Measurements from ENCODE around the gene EYA2.

The EYA2 gene

DNA sequence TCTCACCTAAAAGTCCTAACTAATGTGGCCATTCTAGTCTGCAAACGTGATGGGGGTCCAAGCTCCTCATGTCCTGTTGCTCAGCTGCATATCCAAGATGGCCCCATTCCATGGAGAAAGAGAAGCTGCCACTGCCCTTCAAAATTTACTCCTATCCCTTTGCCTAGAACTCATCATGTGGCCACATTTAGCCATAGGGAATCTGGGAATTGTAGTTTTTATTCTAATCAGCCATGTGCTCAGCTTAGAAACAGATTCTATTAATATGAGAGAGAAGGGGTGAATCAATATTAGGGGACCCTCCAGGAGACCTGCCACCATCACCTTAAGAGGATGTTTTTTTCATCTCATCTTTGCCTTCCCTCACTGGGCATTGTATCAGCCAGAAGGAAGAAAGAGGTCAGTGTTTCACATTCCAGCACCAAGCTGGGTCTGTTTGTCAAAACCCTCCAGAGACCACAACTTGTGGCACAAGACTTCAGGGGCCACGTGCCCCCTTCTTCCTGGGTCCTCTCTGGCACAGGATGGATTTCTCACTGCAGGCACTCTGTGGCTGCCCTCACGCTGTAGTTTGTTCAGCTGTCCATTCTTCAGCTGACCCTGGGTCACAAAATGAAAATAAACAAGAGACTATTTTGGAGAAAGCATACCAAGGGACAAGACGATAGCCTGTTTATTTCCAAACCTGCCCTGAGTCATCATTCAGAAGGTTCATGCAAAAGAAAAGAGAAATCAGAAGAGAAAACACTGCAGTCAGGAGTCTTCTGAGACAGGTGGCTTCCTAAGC lies 172.0 kb downstream of the EYA2 start:
- no peak for DNase-seq (ENCODE audit: low read depth)

DNA sequence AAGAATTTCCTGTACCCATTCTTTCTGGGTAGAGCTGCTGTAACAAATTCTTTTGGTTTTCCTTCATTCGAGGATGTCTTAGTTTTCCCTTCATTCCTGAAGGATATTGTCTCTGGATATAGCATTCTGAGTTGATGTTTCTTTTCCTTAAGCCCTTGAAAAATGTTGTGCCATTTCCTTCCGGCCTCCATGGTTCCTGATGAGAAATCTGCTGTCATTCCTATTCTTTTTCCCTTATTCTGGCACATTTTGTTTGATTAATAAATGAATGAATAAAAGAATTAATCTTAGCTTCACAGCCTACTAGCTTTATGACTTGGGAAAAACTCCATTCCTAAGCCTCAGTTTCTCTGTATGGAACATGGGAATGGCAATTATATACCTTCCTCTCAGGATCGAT lies 173.1 kb downstream of the EYA2 start:
- no peak for DNase-seq (ENCODE audit: low read depth)

DNA sequence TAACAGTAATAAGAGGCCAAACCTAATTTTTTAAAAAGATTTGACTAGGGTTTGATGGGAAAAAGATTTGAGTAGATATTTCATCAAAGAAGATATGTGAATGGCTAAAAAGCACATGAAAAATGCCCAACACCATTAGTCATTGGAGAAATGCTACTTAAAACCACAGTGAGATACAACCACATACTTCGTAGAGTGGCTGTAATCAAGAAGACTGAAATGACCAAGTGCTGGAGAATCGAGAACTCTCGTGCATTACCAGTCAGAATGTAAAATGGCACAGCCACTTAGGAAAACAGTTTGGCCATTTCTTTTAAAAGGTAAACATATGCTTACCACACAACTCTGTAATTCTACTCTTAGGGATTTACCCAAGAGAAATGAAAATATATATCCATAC lies 175.5 kb downstream of the EYA2 start:
- no peak for DNase-seq (ENCODE audit: low read depth)

DNA sequence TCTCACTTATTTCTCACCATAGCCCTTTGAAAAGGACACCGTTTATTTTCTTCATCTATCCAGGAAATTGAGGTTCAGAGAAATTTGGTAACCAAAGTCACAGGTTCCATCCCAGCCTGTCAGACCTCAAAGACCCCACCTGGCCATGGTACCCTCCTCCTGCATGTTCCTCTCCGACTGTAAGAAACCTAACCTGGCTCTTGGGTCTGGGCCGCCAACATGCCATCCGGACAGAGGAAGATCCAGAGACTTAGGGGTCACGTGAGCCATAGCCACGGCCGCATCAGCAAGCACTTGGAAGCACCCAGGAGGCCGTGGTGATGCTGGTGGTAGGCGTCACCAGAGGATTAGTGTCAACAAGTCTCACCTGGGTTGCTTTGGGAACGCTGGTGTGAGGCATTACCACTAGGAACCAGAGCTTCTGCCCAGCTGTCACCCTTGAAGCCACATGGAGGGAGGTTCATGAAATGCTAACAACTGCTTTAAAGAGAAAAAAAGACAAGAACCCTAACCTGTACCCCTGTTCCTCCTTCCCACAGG lies 177.1 kb downstream of the EYA2 start:
- no peak for DNase-seq (ENCODE audit: low read depth)

DNA sequence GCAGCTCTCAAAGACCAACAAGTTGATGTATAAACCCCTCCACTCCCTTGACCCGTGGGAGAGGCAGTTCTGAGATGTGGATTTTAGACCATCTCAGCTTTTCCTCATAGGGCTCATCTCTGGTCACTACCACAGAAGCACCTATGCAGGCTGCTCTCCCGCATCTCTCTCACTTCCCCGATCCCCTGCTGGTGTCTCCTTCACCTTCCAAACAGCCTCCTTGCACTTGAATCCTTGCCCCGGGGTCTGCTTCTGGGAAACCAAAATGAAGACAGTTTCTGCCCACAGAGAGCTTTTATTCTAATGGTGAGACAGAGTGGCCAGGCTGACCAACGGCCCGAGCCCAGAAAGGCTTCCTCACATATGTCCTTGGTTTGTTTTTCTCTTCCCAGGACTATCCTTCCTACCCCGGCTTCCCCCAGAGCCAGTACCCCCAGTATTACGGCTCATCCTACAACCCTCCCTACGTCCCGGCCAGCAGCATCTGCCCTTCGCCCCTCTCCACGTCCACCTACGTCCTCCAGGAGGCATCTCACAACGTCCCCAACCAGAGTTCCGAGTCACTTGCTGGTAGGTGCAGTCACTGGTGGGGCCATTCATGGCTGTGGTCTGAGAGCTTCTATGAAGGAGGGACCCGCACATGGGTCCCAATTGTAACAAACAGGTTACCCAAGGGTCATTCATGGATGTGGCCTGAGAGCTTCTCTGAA lies 179.3 kb downstream of the EYA2 start:
- no peak for DNase-seq (ENCODE audit: low read depth)

DNA sequence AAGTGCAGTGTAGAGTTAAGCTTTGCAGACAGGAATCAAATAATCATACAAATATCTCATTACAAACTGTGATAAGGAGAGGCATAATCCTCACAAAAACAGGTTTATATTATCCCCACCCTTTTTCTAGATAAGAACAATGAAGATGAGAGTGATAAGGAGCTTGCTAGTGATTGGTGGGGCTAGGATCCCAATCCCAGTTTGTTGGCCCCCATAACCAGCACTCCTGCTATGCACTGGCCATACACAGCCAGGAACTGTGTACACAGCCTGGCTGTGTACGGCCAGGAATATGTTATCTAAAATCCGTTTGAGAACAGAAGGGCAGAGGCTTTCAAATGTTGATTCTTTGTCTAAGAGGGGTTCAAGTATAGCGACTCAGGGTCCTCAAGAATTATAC lies 180.6 kb downstream of the EYA2 start:
- DNase-seq (ENCODE audit: low read depth): no peak

DNA sequence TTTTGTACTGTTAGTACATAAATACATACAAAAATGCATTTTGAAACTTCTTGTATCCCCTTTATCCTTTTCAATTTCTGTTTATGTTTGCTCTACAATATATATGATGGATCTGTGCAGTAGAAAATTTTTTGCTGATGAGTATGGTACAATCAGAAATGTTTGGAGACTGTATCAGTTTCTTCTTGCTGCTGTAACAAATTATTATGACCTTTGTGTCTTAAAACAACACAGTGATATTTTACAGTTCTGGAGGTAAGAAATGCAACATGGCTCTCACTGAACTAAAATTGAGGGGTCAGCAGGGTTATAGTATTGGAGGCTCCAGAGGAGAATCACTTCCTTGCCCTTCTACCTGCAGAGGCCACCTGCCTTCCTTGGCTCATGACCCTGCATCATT lies 184.4 kb downstream of the EYA2 start:
- DNase-seq (ENCODE audit: low read depth): no peak

DNA sequence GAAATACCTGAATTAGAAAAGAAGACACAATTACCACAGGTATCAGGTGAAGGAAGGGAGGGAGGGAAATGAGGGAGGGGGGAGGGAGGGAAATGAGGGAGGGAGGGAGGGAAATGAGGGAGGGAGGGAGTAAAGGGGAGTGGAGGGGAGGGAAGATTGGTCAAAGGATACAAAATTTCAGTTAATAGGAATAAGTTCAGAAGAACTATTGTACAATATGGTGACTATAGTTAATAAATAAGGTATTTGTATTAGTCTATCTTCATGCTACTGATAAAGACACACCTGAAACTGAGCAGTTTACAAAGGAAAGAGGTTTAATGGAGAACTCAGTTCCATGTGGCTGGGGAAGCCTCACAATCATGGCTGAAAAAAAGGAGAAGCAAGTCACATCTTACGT lies 185.7 kb downstream of the EYA2 start:
- DNase-seq (ENCODE audit: low read depth): no peak

DNA sequence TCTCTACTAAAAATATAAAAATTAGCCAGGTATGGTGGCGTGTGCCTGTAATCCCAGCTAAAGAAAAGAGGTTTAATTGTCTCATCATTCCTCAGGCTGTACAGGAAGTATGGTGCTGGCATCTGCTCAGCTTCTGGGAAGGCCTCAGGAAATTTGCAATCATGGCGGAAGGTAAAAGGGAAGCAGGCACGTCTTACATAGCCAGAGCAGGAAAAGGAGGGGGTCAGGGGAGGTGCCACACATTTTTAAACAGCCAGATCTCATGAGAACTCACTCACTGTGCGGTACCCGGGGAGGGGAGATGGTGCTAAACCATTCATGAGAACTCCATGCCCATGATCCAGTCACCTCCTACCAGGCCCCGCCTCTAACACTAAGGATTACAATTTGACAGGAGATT lies 191.7 kb downstream of the EYA2 start:
- no peak for DNase-seq (ENCODE audit: low read depth)

DNA sequence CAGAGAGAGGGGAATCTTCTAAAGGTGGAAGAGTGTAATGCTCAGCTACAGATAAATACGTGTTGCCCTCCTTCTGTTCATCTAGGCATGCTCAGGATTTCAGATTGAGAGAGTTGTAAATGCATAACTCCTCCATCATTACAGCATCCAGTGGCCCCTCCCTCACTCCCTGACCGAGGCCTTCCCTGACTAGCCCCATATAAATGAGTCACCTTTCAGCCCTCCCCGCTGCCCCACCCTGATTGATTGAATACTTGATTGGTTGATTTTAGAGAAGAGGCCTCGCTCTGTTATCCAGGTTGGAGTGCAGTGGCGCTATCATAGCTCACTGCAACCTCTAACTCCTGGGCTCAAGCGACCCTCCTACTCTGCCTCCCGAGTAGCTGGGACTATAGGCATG lies 193.7 kb downstream of the EYA2 start:
- DNase-seq (ENCODE audit: low read depth): no peak

DNA sequence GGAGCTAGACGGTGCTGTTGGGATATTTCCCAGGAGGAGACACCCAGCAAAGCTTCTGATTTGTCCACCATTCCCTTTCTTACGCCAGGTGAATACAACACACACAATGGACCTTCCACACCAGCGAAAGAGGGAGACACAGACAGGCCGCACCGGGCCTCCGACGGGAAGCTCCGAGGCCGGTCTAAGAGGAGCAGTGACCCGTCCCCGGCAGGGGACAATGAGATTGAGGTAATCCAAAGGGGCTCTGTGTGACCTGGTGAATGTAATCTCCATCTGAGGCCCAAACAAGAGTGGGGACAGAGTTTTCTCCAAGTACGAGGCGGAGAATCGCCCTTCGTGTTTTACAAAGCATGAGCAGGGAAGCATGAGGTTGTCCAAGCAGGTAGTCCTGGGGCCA lies 194.5 kb downstream of the EYA2 start:
- no peak for DNase-seq (ENCODE audit: low read depth)

DNA sequence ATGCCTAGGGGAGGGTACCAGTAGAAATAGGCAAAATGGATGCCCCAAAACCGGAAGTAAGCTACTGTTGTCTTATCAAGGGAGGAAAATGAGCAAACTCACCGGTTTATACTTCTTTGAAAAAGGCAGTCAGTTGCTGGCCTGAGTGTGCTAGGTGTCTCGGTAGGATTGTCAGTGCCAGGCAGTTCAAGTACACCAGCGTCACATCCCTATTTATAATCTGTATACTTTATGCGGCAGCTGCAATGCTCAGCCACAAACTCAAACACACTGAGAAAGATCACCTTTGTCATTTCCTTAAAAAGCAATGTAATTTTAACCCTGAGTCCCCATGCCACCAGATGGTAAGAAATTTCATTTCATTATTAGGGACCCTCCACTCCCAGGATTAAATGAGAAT lies 196.2 kb downstream of the EYA2 start:
- no peak for DNase-seq (ENCODE audit: low read depth)

DNA sequence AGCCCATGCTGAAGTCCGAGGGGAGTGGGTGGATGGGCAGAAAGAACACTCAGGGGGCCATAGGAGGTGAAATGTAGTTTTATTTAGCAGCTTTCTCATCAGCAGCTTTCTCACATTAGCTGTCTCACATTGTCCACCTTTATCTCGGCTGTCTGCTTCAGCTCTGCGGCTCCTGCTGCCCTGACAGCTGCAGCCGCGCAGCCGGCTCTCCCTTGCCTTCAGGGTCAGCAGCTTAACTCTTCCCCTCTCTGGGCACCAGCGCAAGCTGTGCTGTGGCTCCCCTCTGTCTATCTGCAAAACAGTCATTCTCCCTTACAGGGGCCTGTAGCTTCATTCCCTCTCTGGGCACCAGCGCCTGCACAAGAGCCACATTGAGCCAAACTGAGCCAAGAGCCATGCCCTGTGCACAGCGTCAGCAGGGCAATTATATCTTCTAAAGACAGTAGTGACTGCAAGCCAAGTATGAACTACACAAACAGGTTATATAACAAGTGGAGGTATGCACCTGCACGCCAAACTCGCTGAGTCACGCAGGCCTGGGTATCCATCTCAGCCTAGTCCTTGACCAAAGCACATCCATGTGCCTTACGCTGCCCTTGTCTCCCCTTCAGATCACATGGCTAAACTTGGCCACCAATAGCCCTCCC lies 198.8 kb downstream of the EYA2 start:
- DNase-seq (ENCODE audit: low read depth): no peak

DNA sequence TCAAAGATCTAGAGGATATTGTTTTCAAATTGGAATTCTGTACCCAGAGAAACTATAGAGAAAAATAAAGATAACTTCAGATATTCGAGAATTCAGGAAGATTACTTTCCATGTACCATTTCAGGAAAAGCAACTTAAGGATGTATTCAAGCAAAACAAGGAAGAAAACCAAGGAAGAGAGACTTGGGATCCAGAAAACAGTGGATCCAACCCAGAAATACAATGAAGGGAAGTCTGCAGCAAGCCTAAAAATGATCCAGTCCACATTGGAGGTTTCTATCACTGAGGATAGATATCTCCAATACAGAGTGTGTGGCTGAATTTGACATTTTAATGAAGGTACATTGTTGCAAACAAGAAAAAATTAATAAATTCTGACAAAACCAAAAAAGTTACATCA lies 201.0 kb downstream of the EYA2 start:
- no peak for DNase-seq (ENCODE audit: low read depth)

DNA sequence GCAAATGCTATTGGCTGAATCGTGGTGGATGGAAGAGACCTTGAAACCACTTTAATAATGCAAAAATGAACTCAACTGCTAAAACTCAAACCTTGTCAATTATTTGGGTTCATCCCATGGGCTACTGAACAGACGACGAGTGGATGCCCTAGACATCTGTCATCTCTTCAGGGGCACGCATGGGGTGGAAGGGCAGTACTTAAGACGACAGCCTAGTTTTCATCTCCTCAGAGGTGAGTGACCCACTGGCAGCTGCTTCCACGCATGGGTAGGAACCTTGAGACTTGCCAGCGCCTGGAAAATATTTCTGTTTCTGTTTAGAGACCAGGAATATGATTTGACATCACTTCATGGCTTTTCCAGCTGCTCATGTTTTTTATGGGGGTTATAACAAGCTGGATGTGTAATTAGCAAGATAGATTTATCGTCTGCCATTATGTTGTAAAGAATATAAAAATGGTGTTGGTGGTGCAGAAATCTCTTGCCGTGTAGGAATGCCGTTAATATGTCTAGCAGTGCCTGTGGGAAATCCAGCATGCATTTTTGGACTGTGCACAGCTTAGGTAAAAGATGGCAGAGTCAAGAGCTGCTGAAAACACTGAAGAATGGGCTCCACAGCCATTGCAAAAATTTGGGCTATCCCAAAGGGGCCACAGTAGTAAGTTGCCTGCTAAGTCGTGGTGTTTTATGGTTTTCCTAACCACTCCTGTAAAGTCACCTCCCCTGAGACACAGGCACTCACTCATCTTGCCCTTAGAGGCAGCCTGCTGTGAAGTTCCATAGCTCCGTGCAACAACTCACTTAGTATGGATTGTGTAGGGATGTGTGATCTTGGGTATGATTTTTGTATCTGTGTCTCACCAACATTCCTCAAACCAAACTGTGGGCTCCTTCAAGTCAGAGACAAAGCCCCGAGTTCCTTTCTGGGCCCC lies 203.3 kb downstream of the EYA2 start:
- DNase-seq (ENCODE audit: low read depth): no peak

DNA sequence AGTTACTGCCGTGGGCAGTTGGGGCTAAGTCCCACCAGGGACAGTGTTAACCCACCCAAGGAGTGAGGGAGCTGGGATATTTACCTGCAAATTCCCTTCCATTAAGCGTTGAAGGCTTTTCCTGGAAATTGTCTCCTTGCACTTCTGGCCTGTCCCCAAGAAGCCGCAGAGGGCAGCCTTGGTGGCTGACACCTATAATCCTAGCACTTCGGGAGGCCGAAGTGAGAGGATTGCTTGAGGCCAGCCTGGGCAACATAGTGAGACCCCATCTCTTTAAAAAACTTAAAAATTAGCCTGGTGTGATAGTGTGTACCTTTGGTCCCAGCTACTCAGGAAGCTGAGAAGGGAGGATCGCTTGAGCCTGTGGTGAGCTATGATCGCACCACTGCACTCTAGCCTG lies 204.4 kb downstream of the EYA2 start:
- DNase-seq (ENCODE audit: low read depth): no peak

DNA sequence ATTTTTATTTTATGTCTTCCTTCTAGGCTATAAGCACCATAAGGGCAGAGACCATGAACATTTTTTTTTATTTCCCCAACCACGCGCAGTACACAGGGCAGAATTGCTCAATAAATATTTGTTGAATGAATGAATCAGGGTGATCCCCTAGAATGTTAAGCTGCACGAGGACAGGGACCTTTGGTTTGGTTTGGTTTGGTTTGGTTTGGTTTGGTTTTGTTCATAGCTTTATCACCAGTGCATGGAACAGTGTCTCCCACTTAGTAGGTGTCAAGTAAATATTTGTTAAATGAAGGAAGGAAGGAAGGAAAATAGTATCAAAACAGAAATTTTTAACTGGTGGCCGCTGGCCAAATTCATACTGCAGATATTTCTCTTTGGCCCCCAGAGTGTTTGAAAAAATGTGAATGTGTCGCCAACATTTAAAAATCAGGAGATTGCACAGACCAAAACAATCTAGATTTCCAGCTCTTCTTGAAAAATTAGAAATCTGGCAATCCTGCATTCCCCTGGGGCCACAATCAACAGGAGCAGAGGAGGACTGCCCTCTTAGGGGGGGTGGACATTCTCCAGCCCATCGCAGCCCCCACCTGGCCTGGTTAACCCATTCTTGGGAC lies 205.3 kb downstream of the EYA2 start:
- DNase-seq (ENCODE audit: low read depth): no peak

DNA sequence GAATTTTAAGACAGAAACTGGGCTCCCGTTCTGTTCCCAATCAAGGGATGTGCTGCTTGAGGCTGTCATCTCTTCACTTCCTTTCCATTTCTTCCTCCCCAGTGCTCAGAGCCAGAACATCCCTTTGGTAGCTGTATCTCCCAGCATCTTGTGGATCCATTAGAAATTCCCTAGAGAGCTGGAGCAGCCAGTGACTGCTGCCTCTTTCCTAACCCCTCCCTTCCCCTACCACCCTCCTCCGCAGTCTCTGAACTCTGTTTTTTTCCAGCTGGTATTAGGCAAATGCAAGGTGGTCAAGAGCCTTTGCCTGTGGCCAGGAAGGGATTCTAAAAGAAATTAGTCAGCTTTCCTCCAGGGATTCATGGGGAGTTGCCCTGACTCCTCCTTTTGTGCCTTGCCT lies 208.0 kb downstream of the EYA2 start:
- no peak for DNase-seq (ENCODE audit: low read depth)

DNA sequence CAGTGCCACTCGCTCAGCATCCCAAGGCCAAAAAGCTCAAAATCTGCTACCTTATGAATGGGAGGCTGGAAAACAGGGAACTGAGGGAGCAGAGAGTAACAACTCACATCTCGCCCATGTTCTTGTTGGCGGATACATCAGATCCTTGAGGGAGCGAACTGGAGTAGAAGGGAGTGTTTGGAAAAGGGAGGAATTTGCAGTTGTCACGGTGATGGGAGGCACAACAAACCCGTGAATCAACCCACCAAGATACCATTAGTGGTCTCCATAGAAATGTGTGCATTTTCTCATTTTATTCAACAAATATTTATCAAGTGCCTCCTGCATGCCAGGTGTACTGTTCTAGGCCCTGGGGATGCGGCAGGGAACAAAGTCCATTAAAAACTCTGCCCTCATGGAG lies 212.1 kb downstream of the EYA2 start:
- no peak for DNase-seq (ENCODE audit: low read depth)

DNA sequence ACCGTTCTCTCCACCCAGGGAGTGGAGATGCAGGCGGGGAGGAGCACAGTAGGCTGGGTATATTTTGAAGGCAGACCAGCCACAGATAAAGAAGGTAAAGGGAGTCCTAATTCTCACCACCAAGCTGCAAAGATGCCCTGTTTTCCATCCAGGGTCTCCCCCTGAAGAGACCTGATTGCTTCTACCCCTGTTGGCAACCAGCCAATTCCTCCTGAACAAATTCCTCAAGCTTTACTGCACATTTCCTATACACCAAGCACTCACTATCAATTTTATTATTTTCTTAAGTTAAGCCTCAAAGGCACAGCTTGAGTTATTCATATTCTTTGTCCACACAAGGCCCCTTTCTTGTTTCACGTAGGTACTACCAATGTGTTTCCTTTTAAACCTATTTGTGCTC lies 214.4 kb downstream of the EYA2 start:
- no peak for DNase-seq (ENCODE audit: low read depth)

DNA sequence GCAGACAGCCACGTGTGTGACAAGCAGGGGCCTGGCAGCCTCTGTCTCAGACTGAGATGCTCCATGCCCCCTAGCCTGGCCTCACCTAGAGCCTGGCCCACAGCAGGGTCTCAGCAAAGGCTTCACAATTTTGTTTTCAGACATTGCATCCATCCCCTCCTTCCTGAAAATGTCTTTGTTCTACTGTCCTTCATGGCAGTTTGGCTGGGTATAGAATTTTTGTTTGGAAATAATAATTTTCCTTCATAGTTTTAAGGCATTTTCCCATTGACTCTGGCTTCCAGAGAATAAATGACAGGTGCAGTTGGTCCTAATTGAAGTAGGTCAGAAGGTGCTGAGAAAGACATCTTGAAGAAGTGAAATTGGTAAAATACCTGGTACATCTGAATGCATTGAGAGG lies 216.2 kb downstream of the EYA2 start:
- no peak for DNase-seq (ENCODE audit: low read depth)

DNA sequence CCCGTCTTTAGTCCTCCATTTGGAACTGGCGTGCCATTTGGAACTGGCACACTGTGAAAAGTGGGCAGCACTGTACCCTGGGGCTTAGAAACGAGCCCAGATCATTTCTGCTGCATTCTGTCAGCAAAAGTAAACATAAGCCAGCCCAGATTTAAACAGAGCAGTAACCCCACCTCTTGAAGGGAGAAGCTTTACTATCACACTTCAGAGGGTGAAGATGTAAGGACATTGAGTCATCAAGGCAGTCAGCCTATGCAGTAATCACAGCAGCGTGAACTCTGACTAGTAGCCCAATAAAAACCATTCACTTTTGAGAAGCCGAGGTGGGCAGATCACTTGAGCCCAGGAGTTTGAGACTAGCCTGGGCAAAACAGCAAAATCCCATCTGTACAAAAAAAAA lies 216.9 kb downstream of the EYA2 start:
- no peak for DNase-seq (ENCODE audit: low read depth)

Measured in activated T-helper 1 cell treated with Interleukin-2 at 50 U/mL for 16 hours (primary cell).